Uterus (tissue), 2 donors: Measurements from ENCODE around the gene DYRK3.
"Not testable (repeated sequence)": the region's sequence is repeated elsewhere in the genome, so short reads cannot be mapped to it uniquely, and the experiment has no call there.

ENCODE experiments used
- POLR2A ChIP-seq, 2 donors: fragments of 450-650 bp; IDR thresholded peaks; one replicate each; pipeline ENCODE4 v1.6.1; 2016; ENCODE audit warnings: antibody characterized with exemption in 2 of 2, mild to moderate bottlenecking in 1 of 2, moderate library complexity in 1 of 2
- TF ChIP-seq, protein P1 (sequence below), 4 experiments: fragments of 200-600 bp in 2 of 4; fragments of 450-650 bp in 2 of 4; sonication (generic) in 2 of 4; IDR thresholded peaks; one replicate each; pipeline ENCODE4 v1.5.1; 2016 to 2019; ENCODE audit warnings: antibody characterized with exemption in 4 of 4, mild to moderate bottlenecking in 2 of 4, moderate library complexity in 1 of 4

DNA sequence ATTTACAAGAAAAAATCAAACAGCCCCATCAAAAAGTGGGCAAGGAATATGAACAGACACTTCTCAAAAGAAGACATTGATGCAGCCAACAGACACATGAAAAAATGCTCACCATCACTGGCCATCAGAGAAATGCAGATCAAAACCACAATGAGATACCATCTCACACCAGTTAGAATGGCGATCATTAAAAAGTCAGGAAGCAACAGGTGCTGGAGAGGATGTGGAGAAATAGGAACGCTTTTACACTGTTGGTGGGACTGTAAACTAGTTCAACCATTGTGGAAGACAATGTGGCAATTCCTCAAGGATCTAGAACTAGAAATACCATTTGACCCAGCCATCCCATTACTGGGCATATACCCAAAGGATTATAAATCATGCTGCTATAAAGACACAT, 6.7 kb downstream of the DYRK3 start:
- TF ChIP-seq POLR2A (IDR thresholded peaks at IDR 0.05) = not testable (repeated sequence)
- TF ChIP-seq, protein P1, sequence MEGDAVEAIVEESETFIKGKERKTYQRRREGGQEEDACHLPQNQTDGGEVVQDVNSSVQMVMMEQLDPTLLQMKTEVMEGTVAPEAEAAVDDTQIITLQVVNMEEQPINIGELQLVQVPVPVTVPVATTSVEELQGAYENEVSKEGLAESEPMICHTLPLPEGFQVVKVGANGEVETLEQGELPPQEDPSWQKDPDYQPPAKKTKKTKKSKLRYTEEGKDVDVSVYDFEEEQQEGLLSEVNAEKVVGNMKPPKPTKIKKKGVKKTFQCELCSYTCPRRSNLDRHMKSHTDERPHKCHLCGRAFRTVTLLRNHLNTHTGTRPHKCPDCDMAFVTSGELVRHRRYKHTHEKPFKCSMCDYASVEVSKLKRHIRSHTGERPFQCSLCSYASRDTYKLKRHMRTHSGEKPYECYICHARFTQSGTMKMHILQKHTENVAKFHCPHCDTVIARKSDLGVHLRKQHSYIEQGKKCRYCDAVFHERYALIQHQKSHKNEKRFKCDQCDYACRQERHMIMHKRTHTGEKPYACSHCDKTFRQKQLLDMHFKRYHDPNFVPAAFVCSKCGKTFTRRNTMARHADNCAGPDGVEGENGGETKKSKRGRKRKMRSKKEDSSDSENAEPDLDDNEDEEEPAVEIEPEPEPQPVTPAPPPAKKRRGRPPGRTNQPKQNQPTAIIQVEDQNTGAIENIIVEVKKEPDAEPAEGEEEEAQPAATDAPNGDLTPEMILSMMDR (IDR thresholded peaks at IDR 0.05) = not testable (repeated sequence)
